ENCODE measurements around the gene RIPOR1. TPM values are rescaled to one million over a fixed set of nuclear protein-coding genes. Genes with fewer than 3 reads are reported as not detected.

Gene RIPOR1
- total RNA-seq, 1 donor from 2014 or later: 97.6 TPM

GRCh38 chr16:67541391-67542263, 13.0 kb downstream of the RIPOR1 start:
- no peak overlapping the region for H3K4me3 Mint-ChIP-seq (ENCODE audit: unreplicated experiment)
- H3K36me3 Mint-ChIP-seq (ENCODE audit: low read depth): peaks cover 25% of the 10 kb centered on the region
- no peak for DNase-seq (ENCODE audit: low spot score)
- no peaks in the 10 kb centered on the region for H3K27me3 Mint-ChIP-seq (ENCODE audit: low read depth)
- H3K27ac Mint-ChIP-seq (ENCODE audit: unreplicated experiment): peak overlapping the region; percentile 76
- peaks cover 36% of the 10 kb centered on the region for H3K4me1 Mint-ChIP-seq (ENCODE audit: low read depth)
- no peaks in the 10 kb centered on the region for H3K9me3 Mint-ChIP-seq (ENCODE audit: low read depth)
- no peak for TF ChIP-seq CTCF (IDR thresholded peaks at IDR 0.05)

DNA sequence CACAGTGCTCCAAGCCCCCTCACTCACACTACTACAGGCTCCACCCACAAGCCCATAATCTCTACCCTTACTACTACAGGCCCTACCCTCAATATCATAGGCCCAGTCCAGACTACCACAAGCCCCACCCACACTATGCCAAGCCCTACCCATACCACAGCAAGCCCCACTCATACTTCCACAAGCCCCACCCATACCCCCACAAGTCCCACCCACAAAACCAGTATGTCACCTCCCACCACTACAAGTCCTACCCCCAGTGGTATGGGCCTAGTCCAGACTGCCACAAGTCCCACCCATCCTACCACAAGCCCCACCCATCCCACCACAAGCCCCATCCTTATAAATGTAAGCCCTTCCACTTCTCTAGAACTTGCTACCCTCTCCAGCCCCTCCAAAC, 13.8 kb downstream of the RIPOR1 start:
- peak overlapping the region; percentile 79 for H3K27ac Mint-ChIP-seq (ENCODE audit: unreplicated experiment)

DNA sequence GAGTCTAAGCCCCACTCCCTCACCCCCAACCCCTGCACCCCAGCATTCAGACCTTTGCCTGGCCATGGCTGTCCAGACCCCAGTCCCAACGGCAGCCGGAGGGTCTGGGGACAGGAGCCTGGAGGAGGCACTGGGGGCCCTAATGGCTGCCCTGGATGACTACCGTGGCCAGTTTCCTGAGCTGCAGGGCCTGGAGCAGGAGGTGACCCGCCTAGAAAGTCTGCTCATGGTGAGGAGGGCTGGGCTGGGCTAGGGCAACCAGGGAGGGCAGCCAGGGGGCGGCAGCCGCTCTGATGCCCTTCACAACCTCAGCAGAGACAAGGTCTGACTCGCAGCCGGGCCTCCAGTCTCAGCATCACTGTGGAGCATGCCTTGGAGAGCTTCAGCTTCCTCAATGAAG, 14.4 kb downstream of the RIPOR1 start:
- no peak for DNase-seq (ENCODE audit: low spot score)
- peaks cover 33% of the 10 kb centered on the region for H3K4me1 Mint-ChIP-seq (ENCODE audit: low read depth)
- no peak overlapping the region for H3K27ac Mint-ChIP-seq (ENCODE audit: unreplicated experiment)
- no peak for TF ChIP-seq CTCF (IDR thresholded peaks at IDR 0.05)
- peaks cover 25% of the 10 kb centered on the region for H3K36me3 Mint-ChIP-seq (ENCODE audit: low read depth)
- no peaks in the 10 kb centered on the region for H3K27me3 Mint-ChIP-seq (ENCODE audit: low read depth)
- no peak overlapping the region for H3K4me3 Mint-ChIP-seq (ENCODE audit: unreplicated experiment)
- H3K9me3 Mint-ChIP-seq (ENCODE audit: low read depth): no peaks in the 10 kb centered on the region

More for the DNA sequence above, 13.8 kb downstream of the RIPOR1 start:
- DNase-seq (ENCODE audit: low spot score): no peak
- H3K4me3 Mint-ChIP-seq (ENCODE audit: unreplicated experiment): no peak overlapping the region
- no peaks in the 10 kb centered on the region for H3K9me3 Mint-ChIP-seq (ENCODE audit: low read depth)
- no peaks in the 10 kb centered on the region for H3K27me3 Mint-ChIP-seq (ENCODE audit: low read depth)
- TF ChIP-seq CTCF (IDR thresholded peaks at IDR 0.05): no peak
- peaks cover 33% of the 10 kb centered on the region for H3K4me1 Mint-ChIP-seq (ENCODE audit: low read depth)
- H3K36me3 Mint-ChIP-seq (ENCODE audit: low read depth): peaks cover 25% of the 10 kb centered on the region

- no peak for DNase-seq (ENCODE audit: low spot score)
- no peak overlapping the region for H3K27ac Mint-ChIP-seq (ENCODE audit: unreplicated experiment)
- no peaks in the 10 kb centered on the region for H3K27me3 Mint-ChIP-seq (ENCODE audit: low read depth)
- no peak for TF ChIP-seq CTCF (IDR thresholded peaks at IDR 0.05)
- H3K9me3 Mint-ChIP-seq (ENCODE audit: low read depth): no peaks in the 10 kb centered on the region
- peaks cover 25% of the 10 kb centered on the region for H3K36me3 Mint-ChIP-seq (ENCODE audit: low read depth)
- H3K4me3 Mint-ChIP-seq (ENCODE audit: unreplicated experiment): no peak overlapping the region
- H3K4me1 Mint-ChIP-seq (ENCODE audit: low read depth): peaks cover 30% of the 10 kb centered on the region
These were observed 15.0 kb downstream of the RIPOR1 start for GRCh38 chr16:67543582-67543981.

DNA sequence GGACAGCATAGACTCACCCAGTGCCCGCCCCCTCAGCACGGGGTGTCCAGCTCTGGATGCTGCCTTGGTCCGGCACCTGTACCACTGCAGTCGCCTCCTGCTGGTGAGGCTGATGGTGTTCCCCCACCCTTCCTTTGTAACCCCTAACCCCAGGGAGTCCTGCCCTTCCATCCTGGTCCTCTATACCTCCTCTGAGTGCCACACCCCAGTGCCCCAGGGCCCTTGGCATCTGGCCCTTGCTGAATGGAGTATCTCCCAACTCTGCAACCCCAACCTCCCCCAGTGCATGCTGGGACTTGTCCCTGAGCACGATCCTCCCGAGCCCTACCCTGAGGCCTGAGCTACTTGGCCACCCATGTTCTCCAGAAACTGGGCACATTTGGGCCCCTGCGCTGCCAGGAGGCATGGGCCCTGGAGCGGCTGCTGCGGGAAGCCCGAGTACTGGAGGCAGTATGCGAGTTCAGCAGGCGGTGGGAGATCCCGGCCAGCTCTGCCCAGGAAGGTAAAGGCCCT, 15.8 kb downstream of the RIPOR1 start:
- no peaks in the 10 kb centered on the region for H3K9me3 Mint-ChIP-seq (ENCODE audit: low read depth)

More for the DNA sequence above, 15.8 kb downstream of the RIPOR1 start:
- Mint-ChIP-seq H3K36me3 (ENCODE audit: low read depth) (peaks cover 25% of the 10 kb centered on the region), H3K4me1 (ENCODE audit: low read depth) (peaks cover 22% of the 10 kb centered on the region), H3K4me3 (ENCODE audit: unreplicated experiment) (no peak overlapping the region), H3K27me3 (ENCODE audit: low read depth) (no peaks in the 10 kb centered on the region), H3K27ac (ENCODE audit: unreplicated experiment) (no peak overlapping the region)
- DNase-seq (ENCODE audit: low spot score): no peak
- peak; percentile 39 for TF ChIP-seq CTCF (IDR thresholded peaks at IDR 0.05)

All from chondrocyte (in vitro differentiated cells).